Panc1 (cell line): ENCODE measurements around the gene NUAK2. TPM values are rescaled to one million over a fixed set of nuclear protein-coding genes. Genes with fewer than 3 reads are reported as not detected.

Experiments
- ATAC-seq: fragments of 200-7000 bp; cut with Tn5 transposase; 2 replicates; pipeline ENCODE4 v1.9.1; 2020; ENCODE audit warnings: mild to moderate bottlenecking, moderate library complexity
- BruUV-seq: library from RNA; stranded (reverse); fragments of 400-500 nt; replicated peaks from 2 replicates; lab custom pipeline; 2021; lab: Mats Ljungman, UMichigan
- CTCF ChIA-PET: fragments of 300-600 bp; sonication (Branson Sonifier 250); formaldehyde crosslinking; loops from one replicate; lab custom pipeline; 2022; ENCODE audit warnings: antibody characterized with exemption; lab: Charles Lee
- POLR2A ChIA-PET: fragments of 300-600 bp; sonication (Branson Sonifier 250); formaldehyde crosslinking; loops from one replicate; lab custom pipeline; 2022; ENCODE audit warnings: antibody characterized with exemption; lab: Charles Lee
- DNase-seq: peaks from one replicate; pipeline ENCODE4 v3.0.0-alpha.2; 2010; ENCODE audit warnings: low read depth, low spot score
- H3K27ac ChIP-seq: 2 replicates; pipeline ENCODE4 v1.5.1; 2011; ENCODE audit warnings: mild to moderate bottlenecking, low read length, inconsistent platforms
- H3K27me3 ChIP-seq: fragments of 200-500 bp; sonication (Bioruptor generic); 2 replicates; pipeline ENCODE4 v1.6.0; 2014; ENCODE audit warnings: low read length, inconsistent platforms; ENCODE audit not compliant: control insufficient read depth, insufficient read depth
- H3K36me3 ChIP-seq: fragments of 200-500 bp; sonication (Bioruptor generic); 2 replicates; pipeline ENCODE4 v1.5.1; 2014; ENCODE audit warnings: inconsistent platforms, mild to moderate bottlenecking, low read length, moderate library complexity; ENCODE audit not compliant: control insufficient read depth, insufficient read depth
- H3K4me1 ChIP-seq: 2 replicates; pipeline ENCODE4 v1.5.1; 2011; ENCODE audit warnings: inconsistent platforms, mild to moderate bottlenecking, low read length, moderate library complexity; ENCODE audit not compliant: control insufficient read depth, insufficient read depth
- H3K4me3 ChIP-seq, 2 experiments: 2 replicates each; pipeline ENCODE4 v1.5.1; 2011 to 2012; ENCODE audit warnings: low read depth in 2 of 2, low read length in 2 of 2, mild to moderate bottlenecking in 2 of 2, inconsistent platforms in 1 of 2, moderate library complexity in 1 of 2
- H3K9me3 ChIP-seq: fragments of 200-500 bp; sonication (Bioruptor generic); 2 replicates; pipeline ENCODE4 v1.5.1; 2014; ENCODE audit warnings: low read depth, mild to moderate bottlenecking, inconsistent platforms, low read length, moderate library complexity; ENCODE audit not compliant: control insufficient read depth, insufficient read depth
- CTCF ChIP-seq: fragments of 450-650 bp; IDR thresholded peaks from 2 replicates; pipeline ENCODE4 v1.5.1; 2017; ENCODE audit warnings: mild to moderate bottlenecking
- POLR2AphosphoS5 ChIP-seq: IDR thresholded peaks from 2 replicates; pipeline ENCODE4 v1.6.1; 2012; ENCODE audit warnings: mild to moderate bottlenecking, low read depth, low read length, moderate library complexity
- REST ChIP-seq, 2 experiments: IDR thresholded peaks; 2 replicates each; pipeline ENCODE4 v1.6.1; 2011 to 2012; ENCODE audit warnings: low read depth in 2 of 2, control low read depth in 1 of 2, low read length in 1 of 2, mild to moderate bottlenecking in 1 of 2, moderate library complexity in 1 of 2; ENCODE audit not compliant: insufficient read depth in 1 of 2
- SIN3A ChIP-seq: IDR thresholded peaks from 2 replicates; pipeline ENCODE4 v1.6.1; 2012; ENCODE audit warnings: low read depth, mild to moderate bottlenecking, low read length, moderate library complexity, borderline replicate concordance; ENCODE audit not compliant: insufficient read depth
- TCF7L2 ChIP-seq: IDR thresholded peaks from 2 replicates; pipeline ENCODE4 v1.6.1; 2011; ENCODE audit warnings: mild to moderate bottlenecking, low read depth, low read length, inconsistent platforms
- in situ Hi-C: cut with HindIII; loops from 2 replicates; pipeline ENCODE4 v1.10.0; 2016; ENCODE audit warnings: low sequenced_read_pairs, low pct_unique_long_range_greater_than_20kb
- intact Hi-C: fragments of 100-400 bp; cut with micrococcal nuclease; formaldehyde crosslinking; loops from one replicate; pipeline ENCODE4 v1.10.0; 2022; ENCODE audit not compliant: unreplicated experiment
- total RNA-seq: library from RNA; stranded (reverse); gene quantifications from one replicate; pipeline ENCODE4 v1.2.1, GENCODE V29; 2021; ENCODE audit not compliant: unreplicated experiment

The NUAK2 gene
- total RNA-seq, 1 experiment from 2014 or later, result 17.4 TPM

- no peak for TF ChIP-seq CTCF
- TF ChIP-seq REST (IDR thresholded peaks at IDR 0.05; ENCODE audit: insufficient read depth in 1 of 2, low read depth in 2 of 2, low read length in 1 of 2), result no peak
- TF ChIP-seq SIN3A, result no peak
- TF ChIP-seq POLR2AphosphoS5, result no peak
- TF ChIP-seq TCF7L2, result no peak
- ATAC-seq, result peak; percentile 4; the same call in 1 of the 2 replicates
- in situ Hi-C loops (no loop called here), intact Hi-C loops (loop anchor here (2.0 kb wide), 1 partner anchor 29 kb away; no protein-coding TSS in a partner anchor)
- ChIA-PET CTCF (interaction anchor here (0.7 kb wide), 1 partner anchor 24 kb away, joined by 6 read pairs; no protein-coding TSS in a partner anchor), POLR2A (no interaction called here)
- Histone ChIP-seq H3K27me3 (no peaks in the 10 kb centered on the region), H3K4me3 (no peak overlapping the region), H3K4me1 (peaks cover 53% of the 10 kb centered on the region), H3K27ac (peak overlapping the region; percentile 82), H3K9me3 (no peaks in the 10 kb centered on the region), H3K36me3 (peaks cover 4% of the 10 kb centered on the region)
- BruUV-seq, result TSS peak; percentile 58
- no peak for DNase-seq
Measured at GRCh38 chr1:205301842-205302588, 19.5 kb downstream of the NUAK2 start.

- peak; percentile 66 for ATAC-seq
- no peak for DNase-seq
- in situ Hi-C loops, result no loop called here
- CTCF ChIA-PET, result interaction anchor here (0.6 to 0.7 kb wide), 3 partner anchors 13 to 28 kb away, joined by 3 to 6 read pairs (median 4); no protein-coding TSS in a partner anchor
- Histone ChIP-seq H3K4me3 (peak overlapping the region in 1 of 2 experiments; percentile 14; a peak in 2 of 4 replicates), H3K4me1 (peaks cover 48% of the 10 kb centered on the region), H3K27ac (peak overlapping the region; percentile 82), H3K27me3 (no peaks in the 10 kb centered on the region), H3K36me3 (peaks cover 4% of the 10 kb centered on the region), H3K9me3 (no peaks in the 10 kb centered on the region)
- TF ChIP-seq SIN3A (no peak), TCF7L2 (peak; percentile 64), CTCF (no peak), REST (IDR thresholded peaks at IDR 0.05; ENCODE audit: insufficient read depth in 1 of 2, low read depth in 2 of 2, low read length in 1 of 2) (peak in 1 of 2 experiments; percentile 16; a peak in 1 of 4 replicates), POLR2AphosphoS5 (no peak; the same call in 1 of the 2 replicates)
- POLR2A ChIA-PET, result interaction anchor here (0.7 kb wide), 1 partner anchor 20 kb away, joined by 3 read pairs; no protein-coding TSS in a partner anchor
- intact Hi-C loops, result loop anchor here (2.0 kb wide), 1 partner anchor 29 kb away; no protein-coding TSS in a partner anchor
- BruUV-seq, result no TSS peak
Measured at GRCh38 chr1:205301205-205301821, 20.2 kb downstream of the NUAK2 start.
